Endodermal cell (in vitro differentiated cells): ENCODE data around the gene TOMM40. TPM values are rescaled to one million over a fixed set of nuclear protein-coding genes. Genes with fewer than 3 reads are reported as not detected.

Source experiments
- DNase-seq: peaks from one replicate; pipeline ENCODE4 v3.0.0-alpha.2; 2017
- H3K27ac ChIP-seq: 2 replicates; pipeline ENCODE4 v1.5.1; 2013; ENCODE audit warnings: mild to moderate bottlenecking, low read depth, low read length, moderate library complexity
- H3K27me3 ChIP-seq: 2 replicates; pipeline ENCODE4 v1.6.1; 2013; ENCODE audit warnings: mild to moderate bottlenecking, low read length, moderate library complexity; ENCODE audit not compliant: insufficient read depth, control insufficient read depth, poor library complexity, severe bottlenecking
- H3K36me3 ChIP-seq: 2 replicates; pipeline ENCODE4 v1.7.0; 2013; ENCODE audit warnings: mild to moderate bottlenecking, low read length, moderate library complexity; ENCODE audit not compliant: control insufficient read depth, insufficient read depth
- H3K4me1 ChIP-seq: one replicate; pipeline ENCODE4 v1.7.0; 2013; ENCODE audit warnings: low read length; ENCODE audit not compliant: control insufficient read depth, insufficient read depth
- H3K4me3 ChIP-seq: 2 replicates; pipeline ENCODE4 v1.5.1; 2013; ENCODE audit warnings: mild to moderate bottlenecking, low read length, moderate library complexity
- H3K9ac ChIP-seq: 2 replicates; pipeline ENCODE4 v1.6.1; 2013; ENCODE audit warnings: mild to moderate bottlenecking, low read length, moderate library complexity; ENCODE audit not compliant: poor library complexity, severe bottlenecking; ENCODE audit errors: extremely low read depth
- H3K9me3 ChIP-seq: 2 replicates; pipeline ENCODE4 v1.6.1; 2013; ENCODE audit warnings: mild to moderate bottlenecking, low read length, moderate library complexity; ENCODE audit not compliant: control insufficient read depth
- H3K27ac Mint-ChIP-seq: 2 replicates; pipeline ENCODE4 v1.8.0; 2020; ENCODE audit warnings: mixed read lengths
- H3K27me3 Mint-ChIP-seq: 2 replicates; pipeline ENCODE4 v1.8.0; 2021; ENCODE audit warnings: mild to moderate bottlenecking, mixed read lengths; ENCODE audit not compliant: insufficient read depth
- H3K36me3 Mint-ChIP-seq: 2 replicates; pipeline ENCODE4 v1.8.0; 2020; ENCODE audit warnings: low read depth, mixed read lengths
- H3K4me1 Mint-ChIP-seq: 2 replicates; pipeline ENCODE4 v1.8.0; 2020; ENCODE audit warnings: mixed read lengths
- H3K4me3 Mint-ChIP-seq: 2 replicates; pipeline ENCODE4 v1.8.0; 2020; ENCODE audit warnings: mild to moderate bottlenecking, moderate library complexity, mixed read lengths
- H3K9me3 Mint-ChIP-seq: 2 replicates; pipeline ENCODE4 v1.8.0; 2020; ENCODE audit warnings: mild to moderate bottlenecking, mixed read lengths
- WGBS, 2 experiments: methylation state at CpG; one replicate each; pipeline versions ENCODE4 v1.1.5 to v1.1.7; 2013; ENCODE audit warnings: missing lambda C conversion rate in 2 of 2, mixed read lengths in 1 of 2; ENCODE audit not compliant: insufficient coverage in 1 of 2, insufficient read length in 1 of 2; 5-methylcytosine and 5-hydroxymethylcytosine counted together
- long read RNA-seq, 4 experiments: library from polyadenylated mRNA in 2 of 4; library from RNA in 1 of 4; library from capped mRNA in 1 of 4; stranded (forward) in 3 of 4; unstranded in 1 of 4; transcript quantifications; one replicate each; pipeline ENCODE4 v2.0.0, GENCODE V29; 2020 to 2021; ENCODE audit warnings: inconsistent platforms in 1 of 4
- polyA plus RNA-seq, 2 experiments: library from polyadenylated mRNA; stranded (reverse); fragments of 50-300 nt; gene quantifications; one replicate each; pipeline ENCODE4 v1.2.3, GENCODE V29; 2013
- total RNA-seq, 2 donors: library from RNA; stranded (reverse); fragmentation: NEBNext Ultra II Directional in 1 of 2; extraction: Animal tissue kit (Norgen Biotek cat#: 25700) in 1 of 2; gene quantifications; 2 replicates in 1 of 2; 3 replicates in 1 of 2; pipeline ENCODE4 v1.2.1, GENCODE V29; 2021
- TF ChIP-seq, protein P1 (sequence below): fragments of 200-600 bp; sonication (generic); conservative IDR thresholded peaks from 2 replicates; pipeline ENCODE4 v1.5.0; 2021; ENCODE audit warnings: antibody characterized with exemption, mild to moderate bottlenecking

The TOMM40 gene
- total RNA-seq, result 10 to 100 TPM; 88.1 to 93.8 TPM
- 55.4 TPM for polyA plus RNA-seq (2013, experiment 1 of 2)
- polyA plus RNA-seq (2013, experiment 2 of 2), result 48.9 TPM
- long read RNA-seq, experiment 1, transcript TOMM40-202 (10 exons, 1,709 nt), result major isoform, 29 of 58 reads
- long read RNA-seq, experiment 1, transcript TOMM40-203 (9 exons, 1,725 nt), result minor isoform, 10 of 58 reads
- long read RNA-seq, experiment 1, partial matches to known transcripts, result 13 of 58 reads
- long read RNA-seq, experiment 1, other reads (novel, unspliced or antisense), result 2 of 58 reads
- long read RNA-seq, experiment 2, transcript TOMM40-201 (10 exons, 1,707 nt), result minor isoform, 45 of 282 reads
- long read RNA-seq, experiment 2, transcript TOMM40-203 (9 exons, 1,725 nt), result minor isoform, 27 of 282 reads
- long read RNA-seq, experiment 2, transcript TOMM40-207 (9 exons, 3,415 nt), result minor isoform, 6 of 282 reads
- long read RNA-seq, experiment 2, transcript TOMM40-202 (10 exons, 1,709 nt), result major isoform, 183 of 282 reads
- long read RNA-seq, experiment 2, partial matches to known transcripts, result 9 of 282 reads
- long read RNA-seq, experiment 2, other reads (novel, unspliced or antisense), result 12 of 282 reads
- long read RNA-seq, experiment 3, transcript TOMM40-201 (10 exons, 1,707 nt), result minor isoform, 12 of 156 reads
- long read RNA-seq, experiment 3, transcript TOMM40-202 (10 exons, 1,709 nt), result minor isoform, 65 of 156 reads
- long read RNA-seq, experiment 3, transcript TOMM40-203 (9 exons, 1,725 nt), result major isoform, 67 of 156 reads
- long read RNA-seq, experiment 3, partial matches to known transcripts, result 4 of 156 reads
- long read RNA-seq, experiment 3, other reads (novel, unspliced or antisense), result 7 of 156 reads
- long read RNA-seq, experiment 4, partial matches to known transcripts, result 40 of 43 reads
- long read RNA-seq, experiment 4, other reads (novel, unspliced or antisense), result 3 of 43 reads

DNA sequence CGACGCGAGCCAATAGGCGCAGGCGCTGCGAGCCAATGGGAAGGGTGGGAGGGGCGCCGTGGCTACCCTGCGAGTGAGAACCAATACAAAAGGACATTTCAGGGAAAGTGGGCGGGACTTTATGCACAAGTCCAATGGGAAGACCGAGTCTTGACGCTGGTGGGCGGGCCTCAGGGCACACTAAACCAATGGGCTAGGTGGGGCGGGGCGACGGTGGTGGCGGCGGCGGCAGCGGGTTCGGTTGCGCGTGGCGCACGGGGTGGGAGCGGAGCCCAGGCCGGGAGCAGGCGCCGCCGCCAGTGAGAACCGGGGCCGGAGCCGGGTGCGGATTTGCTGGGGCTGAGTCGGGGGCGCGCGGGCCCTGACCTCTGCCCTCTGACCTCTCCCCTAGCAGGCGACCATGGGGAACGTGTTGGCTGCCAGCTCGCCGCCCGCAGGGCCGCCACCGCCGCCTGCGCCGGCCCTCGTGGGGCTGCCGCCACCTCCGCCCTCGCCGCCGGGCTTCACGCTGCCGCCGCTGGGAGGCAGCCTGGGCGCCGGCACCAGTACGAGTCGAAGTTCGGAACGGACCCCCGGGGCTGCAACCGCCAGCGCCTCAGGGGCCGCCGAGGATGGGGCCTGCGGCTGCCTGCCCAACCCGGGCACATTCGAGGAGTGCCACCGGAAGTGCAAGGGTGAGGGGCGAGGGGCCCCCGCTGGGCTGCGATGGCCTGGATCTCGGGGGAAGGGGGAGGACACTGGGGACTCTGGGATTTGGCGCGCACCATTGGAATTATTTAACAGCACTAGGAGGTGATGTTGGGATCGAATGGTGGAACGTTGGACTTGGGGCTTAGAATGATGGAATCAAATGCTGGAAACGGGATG, at the start of gene TOMM40:
Gene TOMM40 (plus strand): TSS at position 239 of the 867 bp plus-strand sequence. CDS start 162 bp downstream, at position 401.
- peak within 1 kb of the TSS; percentile 99 for H3K4me3 ChIP-seq
- peaks cover 11% of the 10 kb centered on the region for H3K4me1 Mint-ChIP-seq
- peaks cover 64% of the 10 kb centered on the region for H3K36me3 Mint-ChIP-seq
- H3K27ac ChIP-seq, result peak within 1 kb of the TSS; percentile 90
- peak within 1 kb of the TSS; percentile 79 for H3K4me3 Mint-ChIP-seq
- peaks cover 63% of the 10 kb centered on the region for H3K36me3 ChIP-seq
- peak within 1 kb of the TSS; percentile 96 for H3K27ac Mint-ChIP-seq
- TF ChIP-seq, protein P1, sequence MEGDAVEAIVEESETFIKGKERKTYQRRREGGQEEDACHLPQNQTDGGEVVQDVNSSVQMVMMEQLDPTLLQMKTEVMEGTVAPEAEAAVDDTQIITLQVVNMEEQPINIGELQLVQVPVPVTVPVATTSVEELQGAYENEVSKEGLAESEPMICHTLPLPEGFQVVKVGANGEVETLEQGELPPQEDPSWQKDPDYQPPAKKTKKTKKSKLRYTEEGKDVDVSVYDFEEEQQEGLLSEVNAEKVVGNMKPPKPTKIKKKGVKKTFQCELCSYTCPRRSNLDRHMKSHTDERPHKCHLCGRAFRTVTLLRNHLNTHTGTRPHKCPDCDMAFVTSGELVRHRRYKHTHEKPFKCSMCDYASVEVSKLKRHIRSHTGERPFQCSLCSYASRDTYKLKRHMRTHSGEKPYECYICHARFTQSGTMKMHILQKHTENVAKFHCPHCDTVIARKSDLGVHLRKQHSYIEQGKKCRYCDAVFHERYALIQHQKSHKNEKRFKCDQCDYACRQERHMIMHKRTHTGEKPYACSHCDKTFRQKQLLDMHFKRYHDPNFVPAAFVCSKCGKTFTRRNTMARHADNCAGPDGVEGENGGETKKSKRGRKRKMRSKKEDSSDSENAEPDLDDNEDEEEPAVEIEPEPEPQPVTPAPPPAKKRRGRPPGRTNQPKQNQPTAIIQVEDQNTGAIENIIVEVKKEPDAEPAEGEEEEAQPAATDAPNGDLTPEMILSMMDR, result peak; percentile 44
- peak within 1 kb of the TSS; percentile 89 for H3K9ac ChIP-seq
- peak; percentile 72 for DNase-seq
- H3K27me3 ChIP-seq, result no peaks in the 10 kb centered on the region
- no peaks in the 10 kb centered on the region for H3K27me3 Mint-ChIP-seq
- H3K4me1 ChIP-seq, result no peaks in the 10 kb centered on the region
- no peaks in the 10 kb centered on the region for H3K9me3 Mint-ChIP-seq
- no peaks in the 10 kb centered on the region for H3K9me3 ChIP-seq
- WGBS, 2 experiments, result 0% methylated on average over 40 to 81 of the region's 81 CpGs

DNA sequence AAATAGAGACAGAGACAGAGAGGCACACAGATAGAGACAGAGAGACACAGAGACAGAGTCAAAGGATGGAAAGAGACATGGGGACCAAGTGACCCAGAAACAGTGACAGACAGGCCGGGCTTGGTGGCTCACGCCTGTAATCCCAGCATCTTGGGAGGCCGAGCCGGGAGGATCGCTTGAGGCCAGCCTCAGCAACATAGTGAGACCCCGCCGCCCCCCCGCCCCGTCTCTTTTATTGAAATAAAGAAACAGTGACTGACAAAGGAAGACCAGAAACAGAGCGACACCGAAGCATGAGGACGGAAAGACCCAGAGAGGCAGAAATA, 45.8 kb upstream of the TOMM40 start:
- Mint-ChIP-seq H3K36me3 (peaks cover 11% of the 10 kb centered on the region), H3K4me3 (peak overlapping the region; percentile 99), H3K27me3 (no peaks in the 10 kb centered on the region), H3K9me3 (no peaks in the 10 kb centered on the region), H3K27ac (peak overlapping the region; percentile 99), H3K4me1 (peaks cover 18% of the 10 kb centered on the region)
- peak overlapping the region; percentile 81 for H3K4me3 ChIP-seq
- DNase-seq, result no peak
- 19 to 27% methylated on average over 12 of the region's 12 CpGs for WGBS, 2 experiments
- no peaks in the 10 kb centered on the region for H3K9me3 ChIP-seq
- TF ChIP-seq, protein P1, result no peak
- H3K27ac ChIP-seq, result no peak overlapping the region
- H3K36me3 ChIP-seq, result peaks cover 12% of the 10 kb centered on the region
- H3K9ac ChIP-seq, result no peak overlapping the region
- H3K4me1 ChIP-seq, result peaks cover 4% of the 10 kb centered on the region
- H3K27me3 ChIP-seq, result no peaks in the 10 kb centered on the region
